ENCODE results near the gene ZCCHC2. TPM values are rescaled to one million over a fixed set of nuclear protein-coding genes. Genes with fewer than 3 reads are reported as not detected.

Gene ZCCHC2
- total RNA-seq, 1 experiment from 2014 or later, result 43.5 TPM

- intact Hi-C loops (cut with micrococcal nuclease; ENCODE audit: unreplicated experiment), result no loop called here
- no TSS peak for BruUV-seq (replicated peaks)
Measured at GRCh38 chr18:62512532-62512931, 10.3 kb upstream of the ZCCHC2 start.

GRCh38 chr18:62512996-62513395 is 9.8 kb upstream of the ZCCHC2 start:
- intact Hi-C loops (cut with micrococcal nuclease; ENCODE audit: unreplicated experiment), result no loop called here
- H3K36me3 Mint-ChIP-seq (ENCODE audit: insufficient read depth, unreplicated experiment), result peaks cover 14% of the 10 kb centered on the region
- no peak for DNase-seq
- H3K27ac Mint-ChIP-seq (ENCODE audit: unreplicated experiment), result no peak overlapping the region
- H3K9me3 Mint-ChIP-seq (ENCODE audit: low read depth, unreplicated experiment), result peaks cover 14% of the 10 kb centered on the region
- no peak overlapping the region for H3K4me3 Mint-ChIP-seq (ENCODE audit: low read depth, unreplicated experiment)
- BruUV-seq (replicated peaks), result no TSS peak
- H3K4me1 Mint-ChIP-seq (ENCODE audit: low read depth, unreplicated experiment), result peaks cover 34% of the 10 kb centered on the region
- no peak for TF ChIP-seq CTCF (IDR thresholded peaks at IDR 0.05; ENCODE audit: unreplicated experiment)
- CTCF ChIA-PET, result no interaction called here
- no peaks in the 10 kb centered on the region for H3K27me3 Mint-ChIP-seq (ENCODE audit: unreplicated experiment)

More at GRCh38 chr18:62512532-62512931, 10.3 kb upstream of the ZCCHC2 start:
- Mint-ChIP-seq H3K4me3 (ENCODE audit: low read depth, unreplicated experiment) (no peak overlapping the region), H3K36me3 (ENCODE audit: insufficient read depth, unreplicated experiment) (peaks cover 13% of the 10 kb centered on the region), H3K9me3 (ENCODE audit: low read depth, unreplicated experiment) (peaks cover 14% of the 10 kb centered on the region), H3K27me3 (ENCODE audit: unreplicated experiment) (no peaks in the 10 kb centered on the region), H3K4me1 (ENCODE audit: low read depth, unreplicated experiment) (peaks cover 31% of the 10 kb centered on the region), H3K27ac (ENCODE audit: unreplicated experiment) (no peak overlapping the region)
- no peak for DNase-seq
- CTCF ChIA-PET, result no interaction called here
- no peak for TF ChIP-seq CTCF (IDR thresholded peaks at IDR 0.05; ENCODE audit: unreplicated experiment)

- Mint-ChIP-seq H3K9me3 (ENCODE audit: low read depth, unreplicated experiment) (peaks cover 14% of the 10 kb centered on the region), H3K27me3 (ENCODE audit: unreplicated experiment) (no peaks in the 10 kb centered on the region), H3K4me1 (ENCODE audit: low read depth, unreplicated experiment) (peaks cover 41% of the 10 kb centered on the region), H3K27ac (ENCODE audit: unreplicated experiment) (no peak overlapping the region), H3K36me3 (ENCODE audit: insufficient read depth, unreplicated experiment) (peaks cover 14% of the 10 kb centered on the region), H3K4me3 (ENCODE audit: low read depth, unreplicated experiment) (no peak overlapping the region)
- DNase-seq, result no peak
- no TSS peak for BruUV-seq (replicated peaks)
- TF ChIP-seq CTCF (IDR thresholded peaks at IDR 0.05; ENCODE audit: unreplicated experiment), result no peak
- intact Hi-C loops (cut with micrococcal nuclease; ENCODE audit: unreplicated experiment), result no loop called here
- CTCF ChIA-PET, result interaction anchor here (1.0 kb wide), 1 partner anchor 8 kb away, joined by 3 read pairs; no protein-coding TSS in a partner anchor
Measured at GRCh38 chr18:62514570-62514969, 8.3 kb upstream of the ZCCHC2 start.

GRCh38 chr18:62516242-62516641 is 6.6 kb upstream of the ZCCHC2 start:
- CTCF ChIA-PET, result interaction anchor here (0.6 kb wide), 1 partner anchor 95 kb away, joined by 4 read pairs; no protein-coding TSS in a partner anchor
- peaks cover 14% of the 10 kb centered on the region for H3K9me3 Mint-ChIP-seq (ENCODE audit: low read depth, unreplicated experiment)
- H3K27ac Mint-ChIP-seq (ENCODE audit: unreplicated experiment), result no peak overlapping the region
- H3K4me1 Mint-ChIP-seq (ENCODE audit: low read depth, unreplicated experiment), result peaks cover 43% of the 10 kb centered on the region
- DNase-seq, result no peak
- TF ChIP-seq CTCF (IDR thresholded peaks at IDR 0.05; ENCODE audit: unreplicated experiment), result no peak
- BruUV-seq (replicated peaks), result no TSS peak
- peak overlapping the region; percentile 14 for H3K4me3 Mint-ChIP-seq (ENCODE audit: low read depth, unreplicated experiment)
- H3K36me3 Mint-ChIP-seq (ENCODE audit: insufficient read depth, unreplicated experiment), result peaks cover 17% of the 10 kb centered on the region
- intact Hi-C loops (cut with micrococcal nuclease; ENCODE audit: unreplicated experiment), result no loop called here
- no peaks in the 10 kb centered on the region for H3K27me3 Mint-ChIP-seq (ENCODE audit: unreplicated experiment)
